Mesothelial cell of epicardium (in vitro differentiated cells): ENCODE results near the gene BRMS1. TPM values are rescaled to one million over a fixed set of nuclear protein-coding genes. Genes with fewer than 3 reads are reported as not detected.

Source experiments
- total RNA-seq: library from RNA; stranded (reverse); gene quantifications from 3 replicates; pipeline ENCODE4 v1.2.1, GENCODE V29; 2021

The BRMS1 gene
- total RNA-seq, 1 donor from 2014 or later, result 25.0 TPM

Other genes starting within 250 kb of the BRMS1 start
- 42.0 to 43.0 TPM (median 42.9 TPM) in 3 replicates for gene KLC2, start 87.4 kb downstream of the BRMS1 start, total RNA-seq
- 88.6 to 91.8 TPM (median 90.1 TPM) in 3 replicates for gene RAB1B, start 76.5 kb downstream of the BRMS1 start, total RNA-seq
- gene CNIH2, start 66.9 kb downstream of the BRMS1 start, total RNA-seq, result 10.1 to 11.5 TPM (median 10.2 TPM) in 3 replicates
- gene YIF1A, start 56.0 kb downstream of the BRMS1 start, total RNA-seq, result 66.8 to 74.0 TPM (median 71.2 TPM) in 3 replicates
- gene TMEM151A, start 53.2 kb downstream of the BRMS1 start, total RNA-seq, result 1.3 to 1.8 TPM (median 1.6 TPM) in 3 replicates
- 95.2 to 102 TPM (median 97.9 TPM) in 3 replicates for gene CD248, start 28.1 kb downstream of the BRMS1 start, total RNA-seq
- 6.7 to 7.1 TPM (median 7.0 TPM) in 3 replicates for gene RIN1, start 8.7 kb downstream of the BRMS1 start, total RNA-seq
- 28.1 to 30.2 TPM (median 29.5 TPM) in 3 replicates for gene B4GAT1, start 2.5 kb upstream of the BRMS1 start, total RNA-seq
- gene SLC29A2, start 26.7 kb upstream of the BRMS1 start, total RNA-seq, result 33.0 to 35.9 TPM (median 35.7 TPM) in 3 replicates
- gene NPAS4, start 75.9 kb upstream of the BRMS1 start, total RNA-seq, result 1.00 to 1.2 TPM (median 1.1 TPM) in 3 replicates
- 49.0 to 53.1 TPM (median 49.7 TPM) in 3 replicates for gene MRPL11, start 93.7 kb upstream of the BRMS1 start, total RNA-seq
- 17.3 to 18.2 TPM (median 17.9 TPM) in 3 replicates for gene PELI3, start 121.8 kb upstream of the BRMS1 start, total RNA-seq
- 40.8 to 47.2 TPM (median 42.9 TPM) in 3 replicates for gene DPP3, start 135.3 kb upstream of the BRMS1 start, total RNA-seq
- 61.5 to 62.0 TPM (median 61.5 TPM) in 3 replicates for gene BBS1, start 165.5 kb upstream of the BRMS1 start, total RNA-seq
- 13.2 to 14.7 TPM (median 13.7 TPM) in 3 replicates for gene ZDHHC24, start 200.9 kb upstream of the BRMS1 start, total RNA-seq
- 0.11 to 0.13 TPM (median 0.13 TPM) in 3 replicates for gene ACTN3, start 201.8 kb upstream of the BRMS1 start, total RNA-seq
- gene CTSF, start 223.5 kb upstream of the BRMS1 start, total RNA-seq, result not detected in 3 replicates
- gene CCDC87, start 248.0 kb upstream of the BRMS1 start, total RNA-seq, result 0.25 to 0.42 TPM (median 0.41 TPM) in 3 replicates
- gene CCS, start 248.1 kb upstream of the BRMS1 start, total RNA-seq, result 79.8 to 81.4 TPM (median 80.7 TPM) in 3 replicates